Mesothelial cell of epicardium (in vitro differentiated cells): Measurements from ENCODE around the gene CPT1A. TPM values are rescaled to one million over a fixed set of nuclear protein-coding genes. Genes with fewer than 3 reads are reported as not detected.
A peak's percentile ranks its signal among the peaks of the same experiment; 100 is the strongest.
"Not testable (repeated sequence)": the region's sequence is repeated elsewhere in the genome, so short reads cannot be mapped to it uniquely, and the experiment has no call there.

Experiments
- DNase-seq, 2 experiments: peaks; one replicate each; pipeline ENCODE4 v3.0.0; 2021; ENCODE audit warnings: low spot score in 2 of 2; ENCODE audit not compliant: unreplicated experiment in 2 of 2
- H3K27ac Mint-ChIP-seq: 2 replicates; pipeline ENCODE4 v1.8.0; 2021; ENCODE audit warnings: mixed read lengths
- H3K27me3 Mint-ChIP-seq: 2 replicates; pipeline ENCODE4 v1.8.0; 2021; ENCODE audit warnings: low read depth, mixed read lengths
- H3K36me3 Mint-ChIP-seq: 2 replicates; pipeline ENCODE4 v1.8.0; 2021; ENCODE audit warnings: mixed read lengths
- H3K4me1 Mint-ChIP-seq: 2 replicates; pipeline ENCODE4 v1.8.0; 2021; ENCODE audit warnings: mixed read lengths
- H3K4me3 Mint-ChIP-seq: 2 replicates; pipeline ENCODE4 v1.8.0; 2021; ENCODE audit warnings: mild to moderate bottlenecking, moderate library complexity, mixed read lengths
- H3K9me3 Mint-ChIP-seq: 2 replicates; pipeline ENCODE4 v1.8.0; 2021; ENCODE audit warnings: mixed read lengths
- CTCF ChIP-seq: fragments of 200-600 bp; sonication (generic); IDR thresholded peaks from one replicate; pipeline ENCODE4 v1.5.0; 2021; ENCODE audit warnings: antibody characterized with exemption; ENCODE audit not compliant: unreplicated experiment
- total RNA-seq: library from RNA; stranded (reverse); gene quantifications from 3 replicates; pipeline ENCODE4 v1.2.1, GENCODE V29; 2021

The CPT1A gene
- total RNA-seq, 1 donor from 2014 or later = 2.6 TPM

- TF ChIP-seq CTCF = no peak
Measured at GRCh38 chr11:68857037-68857586, 15.4 kb upstream of the CPT1A start.

GRCh38 chr11:68856425-68857030 lies 14.8 kb upstream of the CPT1A start:
- not testable (repeated sequence) for DNase-seq, H3K36me3 Mint-ChIP-seq, H3K9me3 Mint-ChIP-seq, H3K27ac Mint-ChIP-seq
- H3K4me3 Mint-ChIP-seq = peak overlapping the region; percentile 24
- H3K4me1 Mint-ChIP-seq = peaks cover 17% of the 10 kb centered on the region
- peaks cover 29% of the 10 kb centered on the region for H3K27me3 Mint-ChIP-seq

More at GRCh38 chr11:68857037-68857586, 15.4 kb upstream of the CPT1A start:
- Mint-ChIP-seq H3K4me3 (no peak overlapping the region), H3K27me3 (peaks cover 25% of the 10 kb centered on the region), H3K9me3 (no peaks in the 10 kb centered on the region), H3K36me3 (no peaks in the 10 kb centered on the region), H3K4me1 (peaks cover 17% of the 10 kb centered on the region), H3K27ac (peak overlapping the region; percentile 79)
- DNase-seq = no peak

GRCh38 chr11:68855205-68855981 lies 13.7 kb upstream of the CPT1A start:
- Mint-ChIP-seq H3K27me3 (peaks cover 34% of the 10 kb centered on the region), H3K27ac (peak overlapping the region; percentile 43), H3K9me3 (no peaks in the 10 kb centered on the region), H3K4me3 (peak overlapping the region; percentile 61), H3K36me3 (no peaks in the 10 kb centered on the region), H3K4me1 (peaks cover 17% of the 10 kb centered on the region)
- TF ChIP-seq CTCF = no peak
- peak in 1 of 2 experiments; percentile 57 for DNase-seq

GRCh38 chr11:68854273-68854958 lies 12.7 kb upstream of the CPT1A start:
- H3K27me3 Mint-ChIP-seq = peaks cover 38% of the 10 kb centered on the region
- TF ChIP-seq CTCF = no peak
- H3K9me3 Mint-ChIP-seq = no peaks in the 10 kb centered on the region

GRCh38 chr11:68852628-68853027 lies 10.9 kb upstream of the CPT1A start:
- Mint-ChIP-seq H3K27me3 (peaks cover 51% of the 10 kb centered on the region), H3K36me3 (no peaks in the 10 kb centered on the region), H3K27ac (no peak overlapping the region), H3K9me3 (no peaks in the 10 kb centered on the region), H3K4me3 (no peak overlapping the region), H3K4me1 (peaks cover 17% of the 10 kb centered on the region)
- no peak for TF ChIP-seq CTCF
- DNase-seq = no peak

More at GRCh38 chr11:68854273-68854958, 12.7 kb upstream of the CPT1A start:
- H3K27ac Mint-ChIP-seq = no peak overlapping the region
- peaks cover 17% of the 10 kb centered on the region for H3K4me1 Mint-ChIP-seq
- H3K36me3 Mint-ChIP-seq = no peaks in the 10 kb centered on the region
- DNase-seq = no peak
- H3K4me3 Mint-ChIP-seq = peak overlapping the region; percentile 61
